Endothelial cell of umbilical vein (primary cell): ENCODE measurements around the gene RASAL2. TPM values are rescaled to one million over a fixed set of nuclear protein-coding genes. Genes with fewer than 3 reads are reported as not detected.

Experiments
- BruUV-seq: library from RNA; stranded (reverse); fragments of 400-500 nt; replicated peaks from 2 replicates; lab custom pipeline; 2021; lab: Mats Ljungman, UMichigan
- CTCF ChIA-PET: fragments of 300-600, 350-600 bp; sonication (Branson Sonifier 250); formaldehyde crosslinking; loops from one replicate; lab custom pipeline; 2021; ENCODE audit warnings: antibody characterized with exemption, inconsistent platforms; lab: Charles Lee
- POLR2A ChIA-PET: fragments of 300-600, 350-600 bp; sonication (Branson Sonifier 250); formaldehyde crosslinking; loops from one replicate; lab custom pipeline; 2021; ENCODE audit warnings: antibody characterized with exemption, inconsistent platforms; lab: Charles Lee
- DNase-seq: peaks from one replicate; pipeline ENCODE4 v3.0.0-alpha.2; 2011; ENCODE audit warnings: low read depth, low spot score
- FAIRE-seq: peaks from 2 replicates; lab custom pipeline; 2011; peaks lifted over from hg19 to GRCh38; lab: Jason Lieb, UNC
- H2AFZ ChIP-seq: 2 replicates; pipeline ENCODE4 v1.6.0; 2012; ENCODE audit warnings: low read depth, low read length, control low read depth, inconsistent platforms
- H3K27ac ChIP-seq: 2 replicates; pipeline ENCODE4 v1.5.1; 2011; ENCODE audit warnings: low read depth, mild to moderate bottlenecking, control low read depth, low read length, moderate library complexity; ENCODE audit not compliant: insufficient read depth
- H3K27me3 ChIP-seq, 2 experiments: 2 replicates each; pipeline versions ENCODE4 v1.6.0 to v1.6.1; 2011; ENCODE audit warnings: low read length in 2 of 2, mixed read lengths in 1 of 2; ENCODE audit not compliant: control insufficient read depth in 2 of 2, insufficient read depth in 2 of 2
- H3K36me3 ChIP-seq, 2 experiments: 2 replicates in 1 of 2; 3 replicates in 1 of 2; pipeline ENCODE4 v1.5.1; 2011; ENCODE audit warnings: low read length in 2 of 2, mild to moderate bottlenecking in 1 of 2, moderate library complexity in 1 of 2; ENCODE audit not compliant: control insufficient read depth in 2 of 2, insufficient read depth in 2 of 2; ENCODE audit errors: extremely low read depth in 1 of 2
- H3K4me1 ChIP-seq: 3 replicates; pipeline ENCODE4 v1.5.1; 2011; ENCODE audit warnings: mild to moderate bottlenecking, low read length; ENCODE audit not compliant: control insufficient read depth, insufficient read depth; ENCODE audit errors: extremely low read depth
- H3K4me2 ChIP-seq: 2 replicates; pipeline ENCODE4 v1.6.1; 2011; ENCODE audit warnings: low read length, control low read depth, mixed read lengths; ENCODE audit not compliant: insufficient read depth
- H3K4me3 ChIP-seq, 3 experiments: fragments of 200-600 bp in 1 of 3; sonication (generic), shearing (Covaris generic) in 1 of 3; replicated peaks in 1 of 3; 2 replicates each; pipeline ENCODE4 v1.5.1; 2011 to 2016; ENCODE audit warnings: control low read depth in 3 of 3, low read length in 3 of 3, mild to moderate bottlenecking in 2 of 3, inconsistent platforms in 1 of 3, low read depth in 1 of 3, moderate library complexity in 1 of 3; ENCODE audit not compliant: insufficient read depth in 1 of 3
- H3K79me2 ChIP-seq: 2 replicates; pipeline ENCODE4 v1.6.0; 2012; ENCODE audit warnings: low read length, inconsistent platforms; ENCODE audit not compliant: control insufficient read depth, insufficient read depth
- H3K9ac ChIP-seq: replicated peaks from 2 replicates; pipeline ENCODE3; 2011; ENCODE audit warnings: low read length, control low read depth; ENCODE audit not compliant: insufficient read depth; ENCODE audit errors: extremely low read depth
- H3K9me1 ChIP-seq: replicated peaks from 3 replicates; pipeline ENCODE4 v1.6.0; 2011; ENCODE audit warnings: mild to moderate bottlenecking, low read length; ENCODE audit not compliant: control insufficient read depth, insufficient read depth; ENCODE audit errors: extremely low read depth
- H3K9me3 ChIP-seq: replicated peaks from 2 replicates; pipeline ENCODE4 v1.5.1; 2012; ENCODE audit warnings: low read length, inconsistent platforms; ENCODE audit not compliant: control insufficient read depth, insufficient read depth
- H4K20me1 ChIP-seq: replicated peaks from 2 replicates; pipeline ENCODE3; 2011; ENCODE audit warnings: mild to moderate bottlenecking, low read length; ENCODE audit not compliant: control insufficient read depth, insufficient read depth; ENCODE audit errors: extremely low read depth
- EZH2 ChIP-seq: IDR thresholded peaks from 2 replicates; pipeline ENCODE4 v1.6.1; 2012; ENCODE audit warnings: borderline replicate concordance, low read depth, mild to moderate bottlenecking, moderate library complexity, low read length, inconsistent platforms; ENCODE audit not compliant: severe bottlenecking
- FOS ChIP-seq: IDR thresholded peaks from 2 replicates; pipeline ENCODE4 v1.6.1; 2011; ENCODE audit warnings: mild to moderate bottlenecking, low read length, moderate library complexity, borderline replicate concordance; ENCODE audit not compliant: insufficient read depth
- GATA2 ChIP-seq: IDR thresholded peaks from 2 replicates; pipeline ENCODE4 v1.7.0; 2011; ENCODE audit warnings: low read depth, mild to moderate bottlenecking, moderate library complexity, mixed read lengths, low read length; ENCODE audit not compliant: insufficient read length, insufficient read depth
- JUN ChIP-seq: IDR thresholded peaks from 2 replicates; pipeline ENCODE4 v1.6.1; 2011; ENCODE audit warnings: borderline replicate concordance, low read depth; ENCODE audit not compliant: insufficient read length, insufficient read depth
- MYC ChIP-seq: IDR thresholded peaks from one replicate; pipeline ENCODE4 v1.6.1; 2011; ENCODE audit warnings: mild to moderate bottlenecking, low read depth, low read length
- POLR2A ChIP-seq: IDR thresholded peaks from 2 replicates; pipeline ENCODE4 v1.6.1; 2012; ENCODE audit warnings: low read depth, mild to moderate bottlenecking, control low read depth, low read length
- POLR2AphosphoS5 ChIP-seq: IDR thresholded peaks from 2 replicates; pipeline ENCODE4 v1.6.1; 2012; ENCODE audit warnings: low read depth, mild to moderate bottlenecking, control low read depth, low read length, moderate library complexity; ENCODE audit not compliant: insufficient read depth
- dilution Hi-C: fragments of 300-500 bp; cut with MboI; formaldehyde crosslinking; loops from one replicate; pipeline ENCODE4 v1.15.0; 2019; ENCODE audit warnings: low sequenced_read_pairs; ENCODE audit not compliant: extremely low pct_ligation_motif_present
- intact Hi-C: fragments of 100-400 bp; cut with micrococcal nuclease; formaldehyde crosslinking; loops from one replicate; pipeline ENCODE4 v1.10.0; 2022
- polyA plus RNA-seq, 4 experiments: library from polyadenylated mRNA; depleted of rRNA in 3 of 4; stranded (reverse) in 3 of 4; unstranded in 1 of 4; fragments of >200 nt; gene quantifications; 2 replicates each; pipeline versions ENCODE4 v1.2.1 to v1.2.3, GENCODE V29; 2011 to 2012; ENCODE audit warnings: missing spikeins in 1 of 4
- total RNA-seq: library from RNA; stranded (reverse); gene quantifications from 2 replicates; pipeline ENCODE4 v1.2.3, GENCODE V29; 2021
- TF ChIP-seq, protein P1 (sequence below), 2 donors: IDR thresholded peaks; 1 replicate in 1 of 2; 2 replicates in 1 of 2; pipeline ENCODE4 v1.5.1; 2011; ENCODE audit warnings: low read length in 2 of 2, mild to moderate bottlenecking in 2 of 2, moderate library complexity in 2 of 2, control low read depth in 1 of 2, inconsistent platforms in 1 of 2, low read depth in 1 of 2; ENCODE audit not compliant: insufficient read depth in 1 of 2; ENCODE audit errors: extremely low read depth in 1 of 2
- TF ChIP-seq, protein P2 (sequence below): IDR thresholded peaks from 2 replicates; pipeline ENCODE4 v1.6.1; 2011; ENCODE audit not compliant: insufficient read depth, insufficient read length

The RASAL2 gene
- total and polyA plus RNA-seq, 2 donors (not counting 3 experiments of a cell fraction or from before 2014, with no cell fraction given): 12.5 to 15.5 TPM

DNA sequence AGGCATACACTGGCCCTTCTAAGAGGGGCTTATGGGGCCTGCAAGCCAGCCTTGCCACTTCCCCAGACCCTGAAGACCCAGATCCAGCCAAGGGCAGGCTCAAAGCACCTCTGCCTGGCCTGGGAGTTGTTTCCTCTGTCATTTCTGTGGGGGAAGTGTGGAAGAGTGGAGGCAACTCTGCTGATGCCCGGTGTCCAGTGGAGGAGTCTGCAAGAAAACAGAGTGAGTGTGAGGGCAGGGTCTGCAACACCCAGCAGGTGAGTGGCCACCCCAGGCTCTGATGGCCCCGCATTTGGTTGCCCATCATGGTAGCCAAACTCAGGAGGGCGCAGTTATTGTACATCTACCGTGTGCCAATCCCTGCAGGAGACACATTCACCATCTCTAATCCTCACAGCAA lies 394.5 kb downstream of the RASAL2 start:
- no peak overlapping the region for H2AFZ ChIP-seq
- H3K4me3 ChIP-seq: no peak overlapping the region
- no peaks in the 10 kb centered on the region for H4K20me1 ChIP-seq
- no peak overlapping the region for H3K9ac ChIP-seq
- intact Hi-C loops (no loop called here), dilution Hi-C loops (no loop called here)
- no peaks in the 10 kb centered on the region for H3K9me3 ChIP-seq
- peaks cover 20% of the 10 kb centered on the region for H3K4me1 ChIP-seq
- no peak for FAIRE-seq
- TF ChIP-seq JUN (no peak), GATA2 (no peak), POLR2A (no peak), FOS (no peak), MYC (no peak), EZH2 (no peak), POLR2AphosphoS5 (no peak)
- TF ChIP-seq, protein P1, sequence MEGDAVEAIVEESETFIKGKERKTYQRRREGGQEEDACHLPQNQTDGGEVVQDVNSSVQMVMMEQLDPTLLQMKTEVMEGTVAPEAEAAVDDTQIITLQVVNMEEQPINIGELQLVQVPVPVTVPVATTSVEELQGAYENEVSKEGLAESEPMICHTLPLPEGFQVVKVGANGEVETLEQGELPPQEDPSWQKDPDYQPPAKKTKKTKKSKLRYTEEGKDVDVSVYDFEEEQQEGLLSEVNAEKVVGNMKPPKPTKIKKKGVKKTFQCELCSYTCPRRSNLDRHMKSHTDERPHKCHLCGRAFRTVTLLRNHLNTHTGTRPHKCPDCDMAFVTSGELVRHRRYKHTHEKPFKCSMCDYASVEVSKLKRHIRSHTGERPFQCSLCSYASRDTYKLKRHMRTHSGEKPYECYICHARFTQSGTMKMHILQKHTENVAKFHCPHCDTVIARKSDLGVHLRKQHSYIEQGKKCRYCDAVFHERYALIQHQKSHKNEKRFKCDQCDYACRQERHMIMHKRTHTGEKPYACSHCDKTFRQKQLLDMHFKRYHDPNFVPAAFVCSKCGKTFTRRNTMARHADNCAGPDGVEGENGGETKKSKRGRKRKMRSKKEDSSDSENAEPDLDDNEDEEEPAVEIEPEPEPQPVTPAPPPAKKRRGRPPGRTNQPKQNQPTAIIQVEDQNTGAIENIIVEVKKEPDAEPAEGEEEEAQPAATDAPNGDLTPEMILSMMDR (IDR thresholded peaks at IDR 0.05; ENCODE audit: extremely low read depth in 1 of 2, insufficient read depth in 1 of 2, low read depth in 1 of 2, low read length in 2 of 2): no peak
- TF ChIP-seq, protein P2, sequence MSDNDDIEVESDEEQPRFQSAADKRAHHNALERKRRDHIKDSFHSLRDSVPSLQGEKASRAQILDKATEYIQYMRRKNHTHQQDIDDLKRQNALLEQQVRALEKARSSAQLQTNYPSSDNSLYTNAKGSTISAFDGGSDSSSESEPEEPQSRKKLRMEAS: no peak
- no peaks in the 10 kb centered on the region for H3K27me3 ChIP-seq
- DNase-seq: no peak
- POLR2A ChIA-PET: no interaction called here
- no peak overlapping the region for H3K27ac ChIP-seq
- H3K79me2 ChIP-seq: no peaks in the 10 kb centered on the region
- CTCF ChIA-PET: interaction anchor here (1.0 kb wide), 1 partner anchor 17 kb away, joined by 3 read pairs; no protein-coding TSS in a partner anchor
- no peaks in the 10 kb centered on the region for H3K36me3 ChIP-seq
- H3K9me1 ChIP-seq: no peaks in the 10 kb centered on the region
- no TSS peak for BruUV-seq
- H3K4me2 ChIP-seq: no peak overlapping the region
